ENCODE measurements around the gene RABEP1.
"Not testable (repeated sequence)": the region's sequence is repeated elsewhere in the genome, so short reads cannot be mapped to it uniquely, and the experiment has no call there.

DNA sequence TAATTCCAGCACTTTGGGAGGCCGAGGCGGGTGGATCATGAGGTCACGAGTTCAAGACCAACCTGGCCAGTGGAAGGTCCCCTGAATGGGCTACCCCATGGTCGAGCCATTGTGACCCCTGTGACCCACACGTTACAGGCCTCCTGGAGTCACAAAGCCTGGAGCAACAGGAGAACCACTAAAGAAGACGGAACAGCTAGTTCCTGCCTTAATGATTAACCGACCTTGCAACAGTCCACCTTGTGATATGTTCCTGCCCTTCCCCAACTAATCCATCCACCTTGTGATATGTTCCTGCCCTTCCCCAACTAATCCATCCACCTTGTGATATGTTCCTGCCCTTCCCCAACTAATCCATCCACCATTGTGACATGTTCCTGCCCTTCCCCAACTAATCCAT lies 42.3 kb upstream of the RABEP1 start:
- TF ChIP-seq, protein P1, sequence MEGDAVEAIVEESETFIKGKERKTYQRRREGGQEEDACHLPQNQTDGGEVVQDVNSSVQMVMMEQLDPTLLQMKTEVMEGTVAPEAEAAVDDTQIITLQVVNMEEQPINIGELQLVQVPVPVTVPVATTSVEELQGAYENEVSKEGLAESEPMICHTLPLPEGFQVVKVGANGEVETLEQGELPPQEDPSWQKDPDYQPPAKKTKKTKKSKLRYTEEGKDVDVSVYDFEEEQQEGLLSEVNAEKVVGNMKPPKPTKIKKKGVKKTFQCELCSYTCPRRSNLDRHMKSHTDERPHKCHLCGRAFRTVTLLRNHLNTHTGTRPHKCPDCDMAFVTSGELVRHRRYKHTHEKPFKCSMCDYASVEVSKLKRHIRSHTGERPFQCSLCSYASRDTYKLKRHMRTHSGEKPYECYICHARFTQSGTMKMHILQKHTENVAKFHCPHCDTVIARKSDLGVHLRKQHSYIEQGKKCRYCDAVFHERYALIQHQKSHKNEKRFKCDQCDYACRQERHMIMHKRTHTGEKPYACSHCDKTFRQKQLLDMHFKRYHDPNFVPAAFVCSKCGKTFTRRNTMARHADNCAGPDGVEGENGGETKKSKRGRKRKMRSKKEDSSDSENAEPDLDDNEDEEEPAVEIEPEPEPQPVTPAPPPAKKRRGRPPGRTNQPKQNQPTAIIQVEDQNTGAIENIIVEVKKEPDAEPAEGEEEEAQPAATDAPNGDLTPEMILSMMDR (IDR thresholded peaks at IDR 0.05; ENCODE audit: low read depth, low read length) = not testable (repeated sequence)
- TF ChIP-seq EZH2phosphoT487 (IDR thresholded peaks at IDR 0.05; ENCODE audit: low read depth) = not testable (repeated sequence)

All from OCI-LY3 (cell line).